Endothelial cell of umbilical vein (primary cell): ENCODE data around the gene MAN2B2. TPM values are rescaled to one million over a fixed set of nuclear protein-coding genes. Genes with fewer than 3 reads are reported as not detected.

Experiments
- BruUV-seq: library from RNA; stranded (reverse); fragments of 400-500 nt; replicated peaks from 2 replicates; lab custom pipeline; 2021; lab: Mats Ljungman, UMichigan
- CTCF ChIA-PET: fragments of 300-600, 350-600 bp; sonication (Branson Sonifier 250); formaldehyde crosslinking; loops from one replicate; lab custom pipeline; 2021; ENCODE audit warnings: antibody characterized with exemption, inconsistent platforms; lab: Charles Lee
- POLR2A ChIA-PET: fragments of 300-600, 350-600 bp; sonication (Branson Sonifier 250); formaldehyde crosslinking; loops from one replicate; lab custom pipeline; 2021; ENCODE audit warnings: antibody characterized with exemption, inconsistent platforms; lab: Charles Lee
- DNase-seq: peaks from one replicate; pipeline ENCODE4 v3.0.0-alpha.2; 2011; ENCODE audit warnings: low read depth, low spot score
- FAIRE-seq: peaks from 2 replicates; lab custom pipeline; 2011; peaks lifted over from hg19 to GRCh38; lab: Jason Lieb, UNC
- H2AFZ ChIP-seq: 2 replicates; pipeline ENCODE4 v1.6.0; 2012; ENCODE audit warnings: low read depth, low read length, control low read depth, inconsistent platforms
- H3K27ac ChIP-seq: 2 replicates; pipeline ENCODE4 v1.5.1; 2011; ENCODE audit warnings: low read depth, mild to moderate bottlenecking, control low read depth, low read length, moderate library complexity; ENCODE audit not compliant: insufficient read depth
- H3K27me3 ChIP-seq, 2 experiments: 2 replicates each; pipeline versions ENCODE4 v1.6.0 to v1.6.1; 2011; ENCODE audit warnings: low read length in 2 of 2, mixed read lengths in 1 of 2; ENCODE audit not compliant: control insufficient read depth in 2 of 2, insufficient read depth in 2 of 2
- H3K36me3 ChIP-seq, 2 experiments: 2 replicates in 1 of 2; 3 replicates in 1 of 2; pipeline ENCODE4 v1.5.1; 2011; ENCODE audit warnings: low read length in 2 of 2, mild to moderate bottlenecking in 1 of 2, moderate library complexity in 1 of 2; ENCODE audit not compliant: control insufficient read depth in 2 of 2, insufficient read depth in 2 of 2; ENCODE audit errors: extremely low read depth in 1 of 2
- H3K4me1 ChIP-seq: 3 replicates; pipeline ENCODE4 v1.5.1; 2011; ENCODE audit warnings: mild to moderate bottlenecking, low read length; ENCODE audit not compliant: control insufficient read depth, insufficient read depth; ENCODE audit errors: extremely low read depth
- H3K4me2 ChIP-seq: 2 replicates; pipeline ENCODE4 v1.6.1; 2011; ENCODE audit warnings: low read length, control low read depth, mixed read lengths; ENCODE audit not compliant: insufficient read depth
- H3K4me3 ChIP-seq, 3 experiments: fragments of 200-600 bp in 1 of 3; sonication (generic), shearing (Covaris generic) in 1 of 3; replicated peaks in 1 of 3; 2 replicates each; pipeline ENCODE4 v1.5.1; 2011 to 2016; ENCODE audit warnings: control low read depth in 3 of 3, low read length in 3 of 3, mild to moderate bottlenecking in 2 of 3, inconsistent platforms in 1 of 3, low read depth in 1 of 3, moderate library complexity in 1 of 3; ENCODE audit not compliant: insufficient read depth in 1 of 3
- H3K79me2 ChIP-seq: 2 replicates; pipeline ENCODE4 v1.6.0; 2012; ENCODE audit warnings: low read length, inconsistent platforms; ENCODE audit not compliant: control insufficient read depth, insufficient read depth
- H3K9ac ChIP-seq: replicated peaks from 2 replicates; pipeline ENCODE3; 2011; ENCODE audit warnings: low read length, control low read depth; ENCODE audit not compliant: insufficient read depth; ENCODE audit errors: extremely low read depth
- H3K9me1 ChIP-seq: replicated peaks from 3 replicates; pipeline ENCODE4 v1.6.0; 2011; ENCODE audit warnings: mild to moderate bottlenecking, low read length; ENCODE audit not compliant: control insufficient read depth, insufficient read depth; ENCODE audit errors: extremely low read depth
- H3K9me3 ChIP-seq: replicated peaks from 2 replicates; pipeline ENCODE4 v1.5.1; 2012; ENCODE audit warnings: low read length, inconsistent platforms; ENCODE audit not compliant: control insufficient read depth, insufficient read depth
- H4K20me1 ChIP-seq: replicated peaks from 2 replicates; pipeline ENCODE3; 2011; ENCODE audit warnings: mild to moderate bottlenecking, low read length; ENCODE audit not compliant: control insufficient read depth, insufficient read depth; ENCODE audit errors: extremely low read depth
- EZH2 ChIP-seq: IDR thresholded peaks from 2 replicates; pipeline ENCODE4 v1.6.1; 2012; ENCODE audit warnings: borderline replicate concordance, low read depth, mild to moderate bottlenecking, moderate library complexity, low read length, inconsistent platforms; ENCODE audit not compliant: severe bottlenecking
- FOS ChIP-seq: IDR thresholded peaks from 2 replicates; pipeline ENCODE4 v1.6.1; 2011; ENCODE audit warnings: mild to moderate bottlenecking, low read length, moderate library complexity, borderline replicate concordance; ENCODE audit not compliant: insufficient read depth
- GATA2 ChIP-seq: IDR thresholded peaks from 2 replicates; pipeline ENCODE4 v1.7.0; 2011; ENCODE audit warnings: low read depth, mild to moderate bottlenecking, moderate library complexity, mixed read lengths, low read length; ENCODE audit not compliant: insufficient read length, insufficient read depth
- JUN ChIP-seq: IDR thresholded peaks from 2 replicates; pipeline ENCODE4 v1.6.1; 2011; ENCODE audit warnings: borderline replicate concordance, low read depth; ENCODE audit not compliant: insufficient read length, insufficient read depth
- MYC ChIP-seq: IDR thresholded peaks from one replicate; pipeline ENCODE4 v1.6.1; 2011; ENCODE audit warnings: mild to moderate bottlenecking, low read depth, low read length
- POLR2A ChIP-seq: IDR thresholded peaks from 2 replicates; pipeline ENCODE4 v1.6.1; 2012; ENCODE audit warnings: low read depth, mild to moderate bottlenecking, control low read depth, low read length
- POLR2AphosphoS5 ChIP-seq: IDR thresholded peaks from 2 replicates; pipeline ENCODE4 v1.6.1; 2012; ENCODE audit warnings: low read depth, mild to moderate bottlenecking, control low read depth, low read length, moderate library complexity; ENCODE audit not compliant: insufficient read depth
- dilution Hi-C: fragments of 300-500 bp; cut with MboI; formaldehyde crosslinking; loops from one replicate; pipeline ENCODE4 v1.15.0; 2019; ENCODE audit warnings: low sequenced_read_pairs; ENCODE audit not compliant: extremely low pct_ligation_motif_present
- intact Hi-C: fragments of 100-400 bp; cut with micrococcal nuclease; formaldehyde crosslinking; loops from one replicate; pipeline ENCODE4 v1.10.0; 2022
- polyA plus RNA-seq, 4 experiments: library from polyadenylated mRNA; depleted of rRNA in 3 of 4; stranded (reverse) in 3 of 4; unstranded in 1 of 4; fragments of >200 nt; gene quantifications; 2 replicates each; pipeline versions ENCODE4 v1.2.1 to v1.2.3, GENCODE V29; 2011 to 2012; ENCODE audit warnings: missing spikeins in 1 of 4
- total RNA-seq: library from RNA; stranded (reverse); gene quantifications from 2 replicates; pipeline ENCODE4 v1.2.3, GENCODE V29; 2021
- TF ChIP-seq, protein P1 (sequence below): IDR thresholded peaks from 2 replicates; pipeline ENCODE4 v1.6.1; 2011; ENCODE audit not compliant: insufficient read depth, insufficient read length
- TF ChIP-seq, protein P2 (sequence below), 2 donors: IDR thresholded peaks; 1 replicate in 1 of 2; 2 replicates in 1 of 2; pipeline ENCODE4 v1.5.1; 2011; ENCODE audit warnings: low read length in 2 of 2, mild to moderate bottlenecking in 2 of 2, moderate library complexity in 2 of 2, control low read depth in 1 of 2, inconsistent platforms in 1 of 2, low read depth in 1 of 2; ENCODE audit not compliant: insufficient read depth in 1 of 2; ENCODE audit errors: extremely low read depth in 1 of 2

MAN2B2 gene
- total and polyA plus RNA-seq, 2 donors (not counting 3 experiments of a cell fraction or from before 2014, with no cell fraction given), result 15.7 to 25.1 TPM

DNA sequence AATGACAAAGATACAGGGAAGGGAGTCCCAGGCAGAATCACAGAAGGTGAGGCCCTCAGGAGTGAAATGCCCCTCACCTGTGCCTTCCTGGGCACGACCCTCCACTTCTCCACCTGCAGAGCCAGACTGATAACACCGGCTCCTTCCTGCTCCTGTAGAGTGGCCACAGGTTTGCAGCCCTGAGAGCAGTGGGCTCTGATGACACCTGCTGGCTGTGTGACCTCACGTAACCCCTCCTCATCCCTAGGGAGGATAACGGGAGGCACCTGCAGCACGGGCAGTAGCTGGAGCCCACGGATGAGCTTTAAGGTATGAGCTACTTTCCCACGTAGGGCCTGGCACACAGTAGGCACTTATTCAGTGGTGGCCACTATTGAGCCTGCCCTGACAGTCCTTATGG, 25.5 kb upstream of the MAN2B2 start:
- no TSS peak for BruUV-seq
- no peaks in the 10 kb centered on the region for H3K9me1 ChIP-seq
- ChIA-PET CTCF (interaction anchor here (0.7 to 5.8 kb wide), 6 partner anchors 23 to 299 kb away, joined by 3 to 125 read pairs (median 4); no protein-coding TSS in a partner anchor), POLR2A (no interaction called here)
- DNase-seq, result no peak
- dilution Hi-C loops, result no loop called here
- H3K79me2 ChIP-seq, result no peaks in the 10 kb centered on the region
- no peak for FAIRE-seq
- intact Hi-C loops, result no loop called here
- no peak overlapping the region for H3K4me2 ChIP-seq
- H3K4me1 ChIP-seq, result no peaks in the 10 kb centered on the region
- no peak overlapping the region for H3K9ac ChIP-seq
- no peak overlapping the region for H3K4me3 ChIP-seq
- H3K9me3 ChIP-seq, result no peaks in the 10 kb centered on the region
- H3K27ac ChIP-seq, result no peak overlapping the region
- H3K27me3 ChIP-seq, result no peaks in the 10 kb centered on the region
- no peak for TF ChIP-seq POLR2A
- no peak for TF ChIP-seq MYC
- TF ChIP-seq JUN, result no peak
- no peak for TF ChIP-seq POLR2AphosphoS5
- no peak for TF ChIP-seq GATA2
- TF ChIP-seq FOS, result no peak
- TF ChIP-seq, protein P1, sequence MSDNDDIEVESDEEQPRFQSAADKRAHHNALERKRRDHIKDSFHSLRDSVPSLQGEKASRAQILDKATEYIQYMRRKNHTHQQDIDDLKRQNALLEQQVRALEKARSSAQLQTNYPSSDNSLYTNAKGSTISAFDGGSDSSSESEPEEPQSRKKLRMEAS, result no peak
- TF ChIP-seq, protein P2, sequence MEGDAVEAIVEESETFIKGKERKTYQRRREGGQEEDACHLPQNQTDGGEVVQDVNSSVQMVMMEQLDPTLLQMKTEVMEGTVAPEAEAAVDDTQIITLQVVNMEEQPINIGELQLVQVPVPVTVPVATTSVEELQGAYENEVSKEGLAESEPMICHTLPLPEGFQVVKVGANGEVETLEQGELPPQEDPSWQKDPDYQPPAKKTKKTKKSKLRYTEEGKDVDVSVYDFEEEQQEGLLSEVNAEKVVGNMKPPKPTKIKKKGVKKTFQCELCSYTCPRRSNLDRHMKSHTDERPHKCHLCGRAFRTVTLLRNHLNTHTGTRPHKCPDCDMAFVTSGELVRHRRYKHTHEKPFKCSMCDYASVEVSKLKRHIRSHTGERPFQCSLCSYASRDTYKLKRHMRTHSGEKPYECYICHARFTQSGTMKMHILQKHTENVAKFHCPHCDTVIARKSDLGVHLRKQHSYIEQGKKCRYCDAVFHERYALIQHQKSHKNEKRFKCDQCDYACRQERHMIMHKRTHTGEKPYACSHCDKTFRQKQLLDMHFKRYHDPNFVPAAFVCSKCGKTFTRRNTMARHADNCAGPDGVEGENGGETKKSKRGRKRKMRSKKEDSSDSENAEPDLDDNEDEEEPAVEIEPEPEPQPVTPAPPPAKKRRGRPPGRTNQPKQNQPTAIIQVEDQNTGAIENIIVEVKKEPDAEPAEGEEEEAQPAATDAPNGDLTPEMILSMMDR (IDR thresholded peaks at IDR 0.05; ENCODE audit: extremely low read depth in 1 of 2, insufficient read depth in 1 of 2, low read depth in 1 of 2, low read length in 2 of 2), result no peak
- TF ChIP-seq EZH2, result no peak
- H4K20me1 ChIP-seq, result no peaks in the 10 kb centered on the region
- no peak overlapping the region for H2AFZ ChIP-seq
- H3K36me3 ChIP-seq, result no peaks in the 10 kb centered on the region
